GM21515 (cell line): ENCODE measurements around the gene PLSCR5.

Experiments
- ATAC-seq: cut with Tn5 transposase; IDR thresholded peaks from one replicate; pipeline ENCODE4 v1.9.1; 2021; ENCODE audit not compliant: unreplicated experiment

Gene PLSCR5

DNA sequence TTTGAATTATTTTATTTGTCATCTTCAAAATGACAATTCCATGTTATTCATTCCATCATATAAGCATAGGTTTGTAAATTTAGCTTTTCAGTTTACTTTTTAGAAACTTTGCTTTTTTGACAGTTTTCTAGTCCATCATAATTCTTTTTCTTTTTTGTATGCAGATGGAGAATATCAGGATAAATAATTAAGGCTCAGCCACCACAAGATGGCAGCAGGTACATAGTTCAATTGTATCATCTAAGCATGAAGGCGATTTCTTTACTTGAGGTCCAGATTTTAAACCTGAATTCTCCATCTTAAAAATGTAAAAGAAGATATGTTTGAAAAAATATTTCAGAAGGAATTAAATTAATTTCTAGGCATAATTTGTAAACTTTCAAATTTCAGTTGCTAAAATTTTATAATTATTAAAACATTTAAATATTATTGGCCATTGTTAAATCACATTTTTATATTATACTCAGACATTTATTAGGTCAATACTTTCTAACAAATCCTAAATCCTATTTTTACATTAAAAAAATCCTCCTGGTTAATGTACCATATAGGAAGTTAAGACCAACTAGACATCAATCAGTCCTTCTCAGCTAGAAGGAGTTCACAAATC is 15.1 kb downstream of the PLSCR5 start:
- no peak for ATAC-seq

DNA sequence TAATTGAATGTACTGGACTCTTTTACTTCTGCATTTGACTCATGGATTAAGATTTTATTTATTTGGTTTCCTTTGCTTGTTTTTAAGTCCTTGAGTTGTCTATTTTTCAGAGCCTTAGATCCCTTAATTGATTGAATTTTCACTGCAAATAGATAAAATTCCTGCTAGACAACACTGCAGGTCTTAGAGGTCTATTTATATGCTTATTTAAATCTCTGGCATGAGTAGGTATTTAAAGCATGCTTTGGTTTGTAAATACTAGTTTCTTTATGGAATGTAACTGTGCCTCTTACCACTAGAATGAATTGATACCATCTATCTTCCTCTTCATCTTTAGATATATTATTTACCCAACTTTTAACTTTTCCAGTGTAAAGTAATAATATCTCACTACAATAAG is 20.0 kb downstream of the PLSCR5 start:
- ATAC-seq, result no peak

- no peak for ATAC-seq
These were observed 23.1 kb downstream of the PLSCR5 start for GRCh38 chr3:146581951-146582467.

DNA sequence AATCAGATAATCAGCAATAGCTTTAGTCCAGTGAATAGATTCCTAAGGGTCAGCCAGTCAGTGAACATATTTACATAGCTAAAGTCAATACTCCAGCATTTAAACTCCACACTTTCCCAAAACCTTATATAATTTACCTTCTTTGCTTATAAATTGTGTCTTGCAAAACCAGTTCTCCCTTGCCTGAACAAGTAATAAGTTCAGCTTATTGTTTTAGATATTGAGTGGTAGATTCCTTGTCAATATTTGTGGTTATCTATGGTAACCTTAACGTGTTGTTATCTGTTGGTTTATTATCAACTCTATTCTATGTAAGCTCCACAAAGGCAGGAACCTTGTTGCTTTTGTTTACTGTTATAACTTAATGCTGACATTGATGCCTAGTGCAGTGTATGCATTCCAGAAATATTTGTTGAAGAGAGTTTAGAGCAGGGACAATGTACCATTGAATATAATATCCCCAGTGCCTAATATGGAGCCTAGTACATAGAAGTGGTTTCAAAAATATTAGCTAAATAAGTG is 24.0 kb downstream of the PLSCR5 start:
- ATAC-seq, result no peak

- peak; percentile 71 for ATAC-seq
These were observed 27.5 kb downstream of the PLSCR5 start for GRCh38 chr3:146577662-146578061.

DNA sequence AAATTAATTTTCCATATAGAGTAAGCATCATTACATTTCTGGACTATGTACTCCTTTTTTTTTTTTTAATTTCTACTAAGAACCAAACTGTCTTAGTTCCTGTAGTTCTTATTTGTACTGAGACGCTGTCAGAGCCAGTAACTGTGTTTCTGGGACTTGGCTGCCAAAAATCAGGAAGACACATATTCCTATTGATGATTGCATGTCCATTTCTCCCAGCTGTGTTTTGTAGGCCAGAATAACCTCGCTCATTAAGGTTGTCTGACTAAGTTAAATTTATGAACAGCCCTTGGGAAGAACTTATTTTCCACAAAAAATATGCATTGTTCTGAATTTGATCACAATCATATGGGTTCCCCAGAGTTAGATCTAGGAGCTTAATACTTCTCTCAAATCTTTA is 29.5 kb downstream of the PLSCR5 start:
- no peak for ATAC-seq

- no peak for ATAC-seq
These were observed 31.0 kb downstream of the PLSCR5 start for GRCh38 chr3:146574173-146574572.

DNA sequence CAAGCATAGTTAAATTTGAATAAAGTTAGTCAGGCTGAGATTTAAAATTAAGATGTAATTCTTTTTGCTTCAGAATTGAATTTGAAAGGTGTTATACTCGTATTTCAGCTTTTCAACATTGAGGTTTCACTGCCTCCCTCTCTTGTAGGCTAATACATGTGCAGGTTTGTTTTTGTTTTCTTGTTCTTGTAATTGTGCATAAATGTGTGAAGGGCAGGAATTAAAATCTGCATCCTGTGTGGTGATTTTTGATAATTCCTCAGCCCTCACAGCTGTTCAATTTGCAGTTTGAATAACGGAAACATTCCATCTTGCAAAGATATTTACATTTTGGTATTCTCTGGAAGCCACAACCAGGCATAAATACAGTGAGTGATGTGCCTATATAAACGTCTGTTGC is 35.8 kb downstream of the PLSCR5 start:
- no peak for ATAC-seq

- no peak for ATAC-seq
These were observed 39.0 kb downstream of the PLSCR5 start for GRCh38 chr3:146566138-146566537.

DNA sequence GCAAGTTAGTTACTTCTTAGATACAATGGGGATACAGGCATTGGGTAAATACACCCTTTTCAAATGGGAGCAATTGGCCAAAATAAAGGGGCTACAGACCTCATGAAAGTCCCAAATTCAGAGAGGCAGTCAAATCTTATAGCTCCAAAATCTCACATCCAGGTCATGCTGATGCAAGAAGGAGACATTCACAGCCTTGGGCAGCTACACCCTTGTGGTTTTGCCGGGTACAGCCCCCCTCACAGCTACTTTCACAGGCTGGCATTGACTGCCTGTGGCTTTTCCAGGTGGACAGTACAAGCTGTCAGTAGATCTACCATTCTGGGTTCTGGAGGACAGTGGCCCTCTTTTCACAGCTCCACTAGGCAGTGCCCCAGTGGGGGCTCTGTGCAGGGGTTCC is 43.3 kb downstream of the PLSCR5 start:
- ATAC-seq, result no peak

DNA sequence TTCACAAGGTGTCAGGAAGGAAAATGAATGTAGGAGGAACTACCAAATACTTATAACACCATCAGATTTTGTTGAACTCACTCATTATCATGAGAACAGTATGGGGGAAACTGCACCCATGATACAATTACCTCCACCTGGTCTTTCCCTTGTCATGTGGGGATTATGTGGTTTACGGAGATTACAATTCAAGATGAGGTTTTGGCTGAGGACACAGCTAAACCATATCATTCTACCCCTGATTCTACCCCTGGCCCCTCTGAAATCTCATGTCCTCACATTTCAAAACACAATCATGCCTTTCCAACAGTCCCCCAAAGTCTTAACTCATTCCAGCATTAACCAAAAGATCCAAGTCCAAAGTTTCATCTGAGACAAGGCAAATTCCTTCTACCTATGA is 43.7 kb downstream of the PLSCR5 start:
- ATAC-seq, result no peak

DNA sequence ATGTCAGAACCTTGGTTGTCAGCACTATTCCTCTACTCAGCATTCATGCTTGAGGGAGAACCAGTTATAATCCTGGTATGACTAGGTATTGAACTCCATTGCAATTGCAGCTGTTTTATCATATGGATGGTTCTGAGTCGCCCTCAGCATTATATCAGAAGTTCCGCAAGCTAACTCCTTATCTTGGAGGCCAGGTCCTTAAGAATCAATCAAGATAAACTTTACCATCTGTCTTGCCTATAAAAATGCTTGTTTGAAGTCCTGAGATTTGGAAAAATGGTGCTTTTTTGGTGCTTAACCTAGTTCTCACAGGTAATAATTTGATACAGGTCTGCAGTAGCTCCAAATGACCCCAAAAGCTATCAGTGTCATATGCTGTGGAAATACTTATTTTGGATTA is 44.5 kb downstream of the PLSCR5 start:
- ATAC-seq, result no peak

- no peak for ATAC-seq
These were observed 45.8 kb downstream of the PLSCR5 start for GRCh38 chr3:146559388-146559787.

GRCh38 chr3:146558781-146559180 is 46.4 kb downstream of the PLSCR5 start:
- ATAC-seq, result no peak

DNA sequence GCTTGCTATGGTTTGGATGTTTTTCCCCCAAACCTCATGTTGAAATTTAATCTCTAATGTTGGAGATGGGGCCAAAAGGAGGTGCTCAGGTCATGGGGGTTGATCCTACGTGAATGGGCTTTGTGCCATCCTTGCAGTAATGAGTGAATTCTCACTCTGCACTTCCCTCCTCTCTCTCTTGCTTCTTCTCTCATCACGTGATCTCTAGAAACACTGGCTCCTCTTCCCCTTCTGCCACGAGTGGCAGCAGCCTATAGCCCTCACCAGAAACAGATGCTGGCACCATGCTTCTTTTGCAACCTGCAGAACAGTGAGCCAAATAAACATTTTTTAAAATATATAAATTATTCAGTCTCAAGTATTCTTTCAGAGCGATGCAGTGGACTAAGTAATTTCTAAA is 47.4 kb downstream of the PLSCR5 start:
- ATAC-seq, result no peak

GRCh38 chr3:146555311-146555710 is 49.8 kb downstream of the PLSCR5 start:
- no peak for ATAC-seq

DNA sequence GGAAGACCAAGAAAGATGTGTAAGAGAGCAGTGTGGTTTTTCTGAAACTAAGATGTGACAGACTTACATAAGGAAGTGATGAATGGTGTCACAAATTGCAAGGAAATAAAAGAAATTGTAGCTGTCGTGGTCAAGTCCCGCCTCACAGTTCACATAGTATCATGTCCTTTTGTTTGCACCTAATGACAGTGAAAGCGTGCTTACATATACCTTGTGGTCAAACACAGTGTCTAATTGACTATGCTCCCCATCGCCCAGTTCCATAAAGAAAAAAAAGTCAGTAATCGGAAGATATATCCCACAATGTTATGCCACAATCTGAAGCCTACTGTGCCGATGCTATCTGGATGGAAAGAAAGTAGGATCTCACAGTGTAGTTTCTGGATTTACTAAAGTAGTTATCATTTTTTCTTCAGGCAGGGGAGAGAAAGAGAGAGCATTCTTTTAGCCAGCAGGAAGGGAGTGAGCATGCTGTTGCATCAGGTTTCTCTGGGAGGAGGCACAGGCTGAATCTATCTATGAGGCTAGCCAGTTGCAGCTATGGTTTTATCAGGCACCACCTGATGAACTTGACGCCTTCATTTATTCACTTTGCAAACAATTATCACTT is 50.9 kb downstream of the PLSCR5 start:
- no peak for ATAC-seq

DNA sequence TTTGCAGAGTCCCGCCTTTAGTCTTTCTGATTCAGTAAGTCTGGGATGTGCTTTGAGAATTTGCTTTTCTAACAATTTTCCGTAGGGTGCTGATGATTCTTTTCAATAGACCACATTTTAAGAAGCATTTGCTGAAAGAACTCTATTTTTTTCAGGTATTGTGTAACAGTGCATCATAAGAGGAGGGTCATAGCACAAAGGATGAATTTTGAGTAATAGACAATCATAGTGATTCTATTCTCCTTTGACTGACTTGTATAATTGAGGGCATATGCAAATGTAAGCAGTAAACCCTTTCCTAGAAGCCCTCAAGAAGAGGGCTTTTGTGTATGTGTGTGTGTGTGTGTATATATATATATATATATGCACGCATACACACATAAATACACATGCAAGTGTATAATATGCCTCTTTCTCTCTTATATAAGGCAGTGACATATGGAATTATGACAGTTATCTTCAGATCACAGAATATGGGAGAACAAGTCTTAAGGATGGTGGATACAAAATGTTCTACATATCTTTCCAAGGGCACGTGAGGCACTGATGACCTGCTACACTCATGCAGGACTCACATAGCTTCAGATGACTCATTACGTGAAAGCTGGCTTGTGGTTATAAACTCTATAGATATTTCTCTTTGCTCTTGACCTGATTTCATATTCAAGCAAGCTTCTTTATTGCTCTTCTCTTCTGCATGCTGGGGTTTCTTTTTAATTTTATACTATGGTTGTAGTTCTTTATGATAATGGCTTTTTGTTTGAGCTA is 54.2 kb downstream of the PLSCR5 start:
- ATAC-seq, result peak; percentile 86

GRCh38 chr3:146550070-146550615 is 55.0 kb downstream of the PLSCR5 start:
- no peak for ATAC-seq

- ATAC-seq, result no peak
These were observed 57.8 kb downstream of the PLSCR5 start for GRCh38 chr3:146547235-146547835.

DNA sequence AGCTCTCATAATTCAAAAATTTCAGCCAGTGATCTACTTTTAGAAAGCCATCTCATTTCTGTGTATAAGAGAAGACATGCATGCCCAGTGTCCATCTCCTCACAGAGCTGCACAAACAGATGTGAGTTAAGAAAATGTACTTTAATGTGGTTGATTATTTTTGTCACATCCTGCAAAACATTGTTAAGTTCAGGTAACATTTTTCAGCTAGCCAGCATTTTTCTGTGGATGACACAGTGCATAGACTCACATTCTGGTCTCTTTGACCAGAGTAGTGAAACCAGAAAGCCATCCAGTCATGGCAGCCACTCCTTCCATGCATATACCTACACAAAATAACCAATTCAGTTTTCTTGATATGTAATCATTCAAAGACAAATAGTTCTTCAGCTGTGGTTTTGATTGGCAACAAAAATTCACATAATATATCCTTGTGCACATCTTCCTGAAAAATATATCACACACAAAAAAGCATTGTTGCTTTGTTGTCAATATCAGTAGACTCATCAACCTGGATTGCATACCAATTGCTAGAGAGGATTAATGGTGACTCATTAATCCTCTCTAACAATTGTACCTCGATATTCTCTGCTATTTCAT is 58.7 kb downstream of the PLSCR5 start:
- no peak for ATAC-seq
